Measurements from ENCODE around the gene CDC6. TPM values are rescaled to one million over a fixed set of nuclear protein-coding genes. Genes with fewer than 3 reads are reported as not detected.

CDC6 gene, protein sequence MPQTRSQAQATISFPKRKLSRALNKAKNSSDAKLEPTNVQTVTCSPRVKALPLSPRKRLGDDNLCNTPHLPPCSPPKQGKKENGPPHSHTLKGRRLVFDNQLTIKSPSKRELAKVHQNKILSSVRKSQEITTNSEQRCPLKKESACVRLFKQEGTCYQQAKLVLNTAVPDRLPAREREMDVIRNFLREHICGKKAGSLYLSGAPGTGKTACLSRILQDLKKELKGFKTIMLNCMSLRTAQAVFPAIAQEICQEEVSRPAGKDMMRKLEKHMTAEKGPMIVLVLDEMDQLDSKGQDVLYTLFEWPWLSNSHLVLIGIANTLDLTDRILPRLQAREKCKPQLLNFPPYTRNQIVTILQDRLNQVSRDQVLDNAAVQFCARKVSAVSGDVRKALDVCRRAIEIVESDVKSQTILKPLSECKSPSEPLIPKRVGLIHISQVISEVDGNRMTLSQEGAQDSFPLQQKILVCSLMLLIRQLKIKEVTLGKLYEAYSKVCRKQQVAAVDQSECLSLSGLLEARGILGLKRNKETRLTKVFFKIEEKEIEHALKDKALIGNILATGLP
- 7.1 TPM for total RNA-seq

DNA sequence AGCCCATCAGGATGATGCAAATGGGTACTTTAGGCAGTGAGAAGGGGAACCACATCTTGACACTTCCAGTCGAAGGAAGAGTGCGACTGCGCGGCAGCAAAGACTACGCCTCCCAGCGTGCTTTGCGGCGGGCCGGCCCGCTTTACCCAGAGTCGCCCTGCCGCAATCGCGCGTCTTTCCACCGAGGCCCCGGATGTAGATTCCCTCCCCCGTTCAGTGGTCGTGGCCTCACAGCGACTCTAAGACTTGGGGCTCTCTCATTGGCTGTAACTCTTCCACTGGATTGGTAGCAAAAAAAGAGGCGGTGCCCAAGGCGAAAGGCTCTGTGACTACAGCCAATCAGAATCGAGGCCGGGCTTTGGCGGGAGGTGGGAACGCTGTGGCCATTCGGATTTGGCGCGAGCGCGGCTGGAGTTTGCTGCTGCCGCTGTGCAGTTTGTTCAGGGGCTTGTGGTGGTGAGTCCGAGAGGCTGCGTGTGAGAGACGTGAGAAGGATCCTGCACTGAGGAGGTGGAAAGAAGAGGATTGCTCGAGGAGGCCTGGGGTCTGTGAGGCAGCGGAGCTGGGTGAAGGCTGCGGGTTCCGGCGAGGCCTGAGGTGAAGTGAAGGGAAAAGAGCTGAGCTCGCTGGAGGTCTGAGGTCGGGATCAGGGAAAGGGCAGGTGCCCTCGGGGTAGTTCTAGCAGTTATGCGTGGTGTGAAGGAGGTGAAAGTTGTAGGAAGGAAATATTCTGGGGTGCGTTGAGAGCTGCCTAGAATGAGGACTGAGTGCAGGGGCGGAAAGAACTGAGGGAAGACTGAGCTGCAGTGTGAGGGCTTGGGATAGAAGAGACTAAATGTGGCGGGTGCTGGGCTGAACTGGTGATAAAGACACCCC lies at the start of gene CDC6:
TSS of gene CDC6 (plus strand) at position 386 of the 876 bp plus-strand sequence. CDS start 1,542 bp downstream, outside the sequence.
- DNase-seq = peak; percentile 99

DNA sequence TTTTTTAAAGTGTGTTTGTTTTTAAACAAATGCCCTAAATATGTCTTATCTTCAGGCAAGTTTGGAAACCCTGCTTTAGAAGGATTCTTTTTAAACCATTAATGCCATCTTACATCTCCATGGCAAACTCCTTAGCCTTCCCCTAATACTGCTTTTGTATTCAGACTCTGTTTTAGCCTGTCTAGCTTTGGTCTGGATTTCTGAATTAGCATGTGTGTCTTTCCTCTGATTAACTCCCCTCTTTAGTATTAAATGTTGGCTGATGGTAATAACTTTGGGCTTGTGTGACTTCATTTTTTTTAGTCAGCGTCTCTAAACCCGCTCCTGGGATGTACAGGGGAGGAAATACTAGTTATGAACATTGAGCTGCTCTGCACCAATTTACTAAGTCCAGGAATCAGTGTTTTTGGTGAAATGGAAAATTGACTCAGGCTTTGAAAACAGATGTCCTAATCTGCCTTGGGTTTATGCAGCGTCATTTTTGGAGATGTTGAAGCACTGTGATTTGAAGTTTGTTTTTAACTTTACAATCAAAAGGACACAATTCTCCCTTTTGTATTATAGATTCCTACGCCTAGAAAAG lies 46.3 kb upstream of the CDC6 start:
- no peak for DNase-seq

DNA sequence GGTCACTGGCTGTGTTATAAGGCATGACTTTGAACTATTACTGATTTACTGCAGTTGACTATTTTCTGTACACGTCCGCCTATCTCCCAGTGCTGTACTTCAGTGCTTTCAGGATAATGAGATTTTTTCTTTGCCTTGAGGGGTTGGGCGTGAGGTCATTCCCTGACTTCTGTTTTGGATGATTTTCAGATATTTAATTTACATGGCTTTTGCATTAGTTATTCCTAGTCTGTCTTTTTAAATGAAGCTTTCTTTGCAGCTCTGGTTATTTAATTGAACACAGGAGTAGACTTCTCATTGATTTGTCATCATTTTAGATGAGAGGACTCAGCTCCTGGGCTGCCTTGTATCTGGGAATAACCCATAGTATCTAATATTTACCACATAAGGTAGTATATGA lies 44.9 kb upstream of the CDC6 start:
- no peak for DNase-seq

DNA sequence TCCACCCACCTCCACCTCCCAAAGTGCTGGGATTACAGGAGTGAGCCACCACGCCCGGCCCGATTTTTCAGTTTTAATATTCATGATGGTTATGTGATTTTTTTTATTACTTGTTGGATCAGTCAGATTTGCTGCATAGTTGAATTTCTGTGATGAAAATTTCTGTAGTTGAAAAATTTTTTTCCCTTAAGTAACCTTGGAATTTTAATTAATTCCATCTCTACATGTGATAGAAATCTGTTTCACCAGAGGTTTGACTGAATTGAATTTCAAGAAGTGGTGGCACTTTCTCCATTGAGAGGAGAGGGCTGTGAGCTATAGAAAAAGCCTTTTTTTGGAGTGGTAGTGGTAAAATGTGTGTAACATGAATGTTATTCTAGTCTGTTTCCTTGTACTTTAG lies 43.9 kb upstream of the CDC6 start:
- DNase-seq = peak; percentile 28

DNA sequence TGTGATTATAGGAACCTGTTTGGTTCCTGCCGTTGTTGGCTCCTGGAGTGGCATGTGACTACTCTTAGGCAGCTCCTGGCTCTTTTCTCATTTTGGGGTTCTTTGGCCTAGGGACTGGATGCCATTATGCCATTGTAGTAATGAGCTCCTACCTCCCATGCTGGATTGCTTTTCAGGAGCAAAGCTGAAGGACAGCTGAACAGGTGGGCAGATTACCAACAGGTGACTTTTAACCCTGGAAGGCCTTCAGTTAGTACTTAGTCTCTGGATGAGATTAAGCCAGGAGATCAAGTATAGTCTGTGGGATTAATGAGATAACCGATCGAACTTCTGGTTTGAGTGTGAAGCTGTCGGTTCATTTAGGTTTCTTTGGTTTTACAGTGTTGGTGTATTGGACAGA lies 43.4 kb upstream of the CDC6 start:
- no peak for DNase-seq

DNA sequence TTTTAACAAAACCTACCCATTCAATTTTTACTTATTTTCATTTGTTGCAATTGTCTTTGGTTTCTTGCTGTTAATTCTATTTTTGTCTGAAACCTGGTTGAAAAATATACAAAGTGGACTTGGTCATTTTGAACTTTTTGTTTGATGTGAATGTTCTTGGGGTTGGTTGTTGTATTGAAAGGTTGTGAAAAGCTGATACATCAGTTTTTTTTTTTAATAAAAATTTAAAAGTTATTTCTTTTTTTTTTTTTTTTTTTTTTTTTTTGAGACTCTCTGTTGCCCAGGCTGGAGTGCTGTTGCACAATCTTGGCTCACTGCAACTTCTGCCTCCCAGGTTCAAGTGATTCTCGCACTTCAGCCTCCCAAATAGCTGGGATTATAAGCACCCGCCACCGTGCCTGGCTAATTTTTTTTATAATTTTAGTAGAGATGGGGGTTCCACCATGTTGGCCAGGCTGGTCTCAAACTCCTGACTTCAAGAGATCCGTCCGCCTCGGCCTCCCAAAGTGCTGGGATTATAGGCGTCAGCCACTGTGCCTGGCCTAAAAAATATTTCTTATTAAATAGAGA lies 39.7 kb upstream of the CDC6 start:
- no peak for DNase-seq

DNA sequence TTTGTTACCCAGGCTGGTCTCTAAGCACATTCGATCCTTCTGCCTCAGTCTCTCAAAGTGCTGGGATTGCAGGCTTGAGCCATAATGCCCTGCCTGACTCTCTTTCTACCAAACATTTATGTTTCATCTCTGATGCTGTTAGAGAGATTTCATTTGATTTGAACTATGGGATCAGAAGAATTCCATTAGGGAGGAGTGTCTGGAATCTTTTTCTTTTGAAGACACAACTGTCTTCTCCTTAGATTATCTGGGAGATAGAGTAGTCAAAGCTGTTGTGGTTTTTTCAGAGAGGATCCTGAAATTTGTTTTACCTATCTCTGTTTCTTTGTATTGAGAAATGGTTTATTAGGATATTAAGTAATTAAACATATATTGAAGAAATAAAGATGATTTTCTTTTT lies 39.2 kb upstream of the CDC6 start:
- no peak for DNase-seq

DNA sequence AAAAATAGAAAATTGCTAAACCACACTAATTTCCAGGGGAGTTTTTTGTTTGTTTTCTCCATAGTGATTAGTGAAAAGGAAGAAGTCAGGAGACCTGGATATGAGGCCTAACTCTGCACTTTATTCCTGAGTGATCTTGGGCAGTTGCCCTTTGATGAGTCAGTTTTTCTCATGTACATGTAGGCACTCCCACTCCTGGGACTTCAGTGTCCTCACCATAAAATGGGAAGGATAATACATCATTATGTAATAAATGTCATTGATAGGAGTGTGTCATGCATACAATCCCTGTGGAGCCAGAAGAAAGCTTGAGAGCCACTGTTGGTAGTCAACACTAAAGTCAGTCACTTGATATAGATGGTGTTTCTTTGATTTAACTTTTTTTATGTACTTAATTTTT lies 36.1 kb upstream of the CDC6 start:
- peak; percentile 6 for DNase-seq

DNA sequence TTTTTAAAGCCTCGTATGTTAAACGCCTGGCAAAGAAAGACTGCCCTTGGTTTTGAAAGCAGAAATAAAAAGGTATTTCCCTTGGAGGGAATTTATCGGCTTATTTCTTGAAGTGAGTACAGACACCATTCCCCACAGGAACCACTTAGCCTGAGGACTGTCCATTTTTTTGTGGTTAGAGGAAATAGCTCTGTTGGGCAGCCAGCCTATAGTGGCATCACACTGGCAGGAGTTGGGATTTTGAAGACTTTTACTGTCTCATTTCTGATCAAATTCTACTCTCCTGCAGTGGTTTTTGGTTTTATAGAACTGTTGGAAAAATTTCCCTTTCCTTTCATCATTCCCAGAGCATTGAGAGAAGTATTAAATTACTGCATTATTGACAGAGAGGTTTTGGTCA lies 34.1 kb upstream of the CDC6 start:
- no peak for DNase-seq

DNA sequence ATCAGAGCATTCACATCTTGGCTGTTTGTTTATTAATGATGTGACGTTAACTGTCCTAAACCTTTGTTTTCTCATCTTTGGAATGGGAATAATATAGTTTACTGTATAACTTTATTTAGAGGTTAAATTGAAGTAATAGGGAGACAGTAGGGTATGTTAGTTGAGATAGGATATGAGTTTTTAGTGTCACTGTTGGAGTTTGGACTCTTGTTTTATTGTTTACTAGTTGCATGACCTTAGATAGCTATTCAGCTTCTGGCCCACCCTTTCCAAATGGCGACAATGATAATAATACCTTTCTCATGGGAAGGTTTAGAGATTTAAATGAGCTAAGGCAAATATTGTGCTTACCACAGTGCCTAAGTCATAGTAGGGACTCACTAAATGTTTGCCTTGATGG lies 28.2 kb upstream of the CDC6 start:
- DNase-seq = no peak

DNA sequence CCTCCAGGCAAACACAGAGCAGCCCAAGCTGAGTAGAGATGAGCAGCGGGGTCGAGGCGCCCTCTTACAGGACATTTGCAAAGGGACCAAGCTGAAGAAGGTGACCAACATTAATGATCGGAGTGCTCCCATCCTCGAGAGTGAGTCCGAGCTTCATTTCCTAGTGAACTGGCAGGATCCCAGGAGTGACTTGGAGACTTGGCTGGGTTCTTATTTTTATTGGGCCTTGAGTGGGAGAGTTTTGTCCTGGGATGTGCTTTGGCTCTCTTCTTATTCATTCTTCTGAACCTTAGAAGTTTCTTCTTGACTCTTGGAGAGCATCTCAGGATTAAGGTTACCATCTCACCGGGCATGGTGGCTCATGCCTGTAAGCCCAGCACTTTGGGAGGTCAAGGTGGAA lies 27.2 kb upstream of the CDC6 start:
- DNase-seq = no peak

DNA sequence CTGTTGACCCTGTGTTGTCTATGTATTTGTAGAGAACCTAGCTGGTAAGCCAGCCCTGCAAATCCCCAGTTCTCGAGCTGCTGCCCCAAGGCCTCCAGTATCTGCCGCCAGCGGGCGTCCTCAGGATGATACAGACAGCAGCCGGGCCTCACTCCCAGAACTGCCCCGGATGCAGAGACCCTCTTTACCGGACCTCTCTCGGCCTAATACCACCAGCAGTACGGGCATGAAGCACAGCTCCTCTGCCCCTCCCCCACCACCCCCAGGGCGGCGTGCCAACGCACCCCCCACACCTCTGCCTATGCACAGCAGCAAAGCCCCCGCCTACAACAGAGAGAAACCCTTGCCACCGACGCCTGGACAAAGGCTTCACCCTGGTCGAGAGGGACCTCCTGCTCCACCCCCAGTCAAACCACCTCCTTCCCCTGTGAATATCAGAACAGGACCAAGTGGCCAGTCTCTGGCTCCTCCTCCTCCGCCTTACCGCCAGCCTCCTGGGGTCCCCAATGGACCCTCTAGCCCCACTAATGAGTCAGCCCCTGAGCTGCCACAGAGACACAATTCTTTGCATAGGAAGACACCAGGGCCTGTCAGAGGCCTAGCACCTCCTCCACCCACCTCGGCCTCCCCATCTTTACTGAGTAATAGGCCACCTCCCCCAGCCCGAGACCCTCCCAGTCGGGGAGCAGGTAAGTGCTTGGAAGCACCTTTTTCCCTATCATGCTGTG lies 23.1 kb upstream of the CDC6 start:
- DNase-seq = no peak

DNA sequence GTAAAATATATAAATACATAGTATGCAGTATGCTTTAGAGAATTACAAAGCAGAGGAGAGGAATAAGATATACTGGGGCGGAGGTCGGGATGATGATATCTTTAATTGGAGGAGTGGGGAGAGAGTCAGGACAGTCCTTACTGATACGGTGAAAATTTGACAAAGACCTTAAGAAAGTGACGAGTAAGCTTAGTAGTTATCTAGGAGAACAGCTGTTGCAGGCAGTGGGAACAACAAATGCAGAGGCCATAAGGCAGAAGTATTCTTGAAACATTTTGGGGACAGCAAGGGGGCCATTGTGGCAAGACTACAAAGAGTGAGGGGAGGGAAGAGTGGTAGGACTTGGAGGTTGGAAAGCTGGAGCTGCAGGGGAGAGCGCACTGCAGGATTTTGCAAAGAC lies 22.3 kb upstream of the CDC6 start:
- DNase-seq = no peak

DNA sequence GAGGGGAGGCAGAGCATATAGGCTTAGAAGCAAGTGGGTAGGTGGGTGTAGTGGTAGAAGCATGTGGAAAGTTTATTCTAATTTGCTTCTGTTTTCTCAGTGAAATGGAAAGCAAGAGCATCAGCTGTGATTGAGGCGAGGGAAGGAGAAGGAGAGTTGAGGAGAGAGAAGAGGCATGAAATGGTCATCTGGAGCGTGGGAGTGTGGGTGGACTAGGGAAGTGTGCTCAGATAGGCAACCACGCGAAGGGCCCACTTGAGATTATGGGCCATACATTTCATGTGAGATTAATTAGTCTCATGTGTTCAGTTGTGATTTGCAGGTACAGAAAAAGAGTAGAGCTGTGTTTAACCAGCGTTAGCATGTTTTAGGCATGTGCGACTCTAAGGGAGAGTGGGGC lies 20.8 kb upstream of the CDC6 start:
- DNase-seq = no peak

DNA sequence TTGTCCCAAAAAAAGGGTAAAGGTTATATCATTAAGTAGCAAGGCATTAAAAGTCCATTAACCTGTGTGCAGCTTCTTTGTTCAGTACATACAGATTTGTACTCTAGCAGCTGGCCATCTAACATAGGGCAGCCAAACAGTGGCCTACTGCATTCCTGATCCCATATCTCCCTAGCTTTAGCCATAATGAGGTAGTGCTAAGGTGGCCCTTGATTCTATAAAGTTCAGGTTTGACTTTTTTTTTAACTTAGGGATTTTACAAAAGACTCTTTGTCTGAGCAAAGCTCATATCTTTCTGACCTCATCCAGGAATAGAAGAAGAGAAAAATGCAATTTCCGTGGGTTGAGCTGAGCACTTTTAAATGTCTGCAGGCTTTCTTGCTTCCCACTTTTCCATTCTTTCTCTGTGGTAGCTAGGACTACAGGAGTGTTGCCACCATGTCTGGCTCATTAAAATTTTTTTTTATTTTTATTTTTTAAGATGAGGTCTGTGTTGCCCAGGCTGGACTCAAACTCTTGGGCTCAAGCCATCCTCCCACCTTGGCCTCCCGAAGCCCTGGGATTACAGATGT lies 19.5 kb upstream of the CDC6 start:
- DNase-seq = no peak

DNA sequence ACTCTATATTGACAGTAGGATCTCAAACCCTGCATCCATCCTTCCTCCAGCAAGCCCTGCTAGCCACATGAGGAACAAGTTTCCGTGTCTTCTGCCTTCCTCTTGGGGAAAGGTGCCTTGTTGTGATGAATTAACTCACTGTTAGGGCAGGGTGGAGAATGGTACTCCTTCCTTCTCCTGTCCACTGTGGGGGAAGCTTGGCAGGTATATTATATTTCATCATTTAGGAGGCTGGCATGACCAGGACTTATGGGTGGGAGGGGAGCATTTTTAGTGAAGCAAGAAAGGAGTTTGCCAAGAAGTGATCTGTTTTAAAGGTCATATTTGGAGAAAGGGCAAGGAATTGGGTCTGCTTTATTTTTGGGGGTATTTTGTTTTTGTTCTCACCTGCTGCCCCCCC lies 9.3 kb upstream of the CDC6 start:
- no peak for DNase-seq

DNA sequence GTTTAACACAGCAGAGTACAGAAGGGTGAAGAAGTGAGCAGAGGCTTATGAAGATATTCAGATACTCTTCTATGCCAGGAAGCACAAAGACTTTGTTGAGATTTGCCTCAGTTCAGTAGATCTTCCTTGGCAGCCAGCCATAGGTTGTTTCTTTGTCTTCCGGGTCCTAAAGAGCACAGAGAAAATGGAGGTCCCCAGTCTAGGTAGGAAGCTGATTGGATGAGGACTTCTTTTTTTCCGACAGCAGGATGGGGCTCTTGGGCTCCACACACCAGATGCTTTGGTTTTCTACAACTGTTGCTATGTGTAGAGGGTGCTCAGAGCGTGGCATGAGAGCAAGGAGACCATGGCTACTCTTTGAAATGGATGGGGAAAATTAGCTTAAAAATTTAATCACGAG lies 8.3 kb upstream of the CDC6 start:
- DNase-seq = no peak

DNA sequence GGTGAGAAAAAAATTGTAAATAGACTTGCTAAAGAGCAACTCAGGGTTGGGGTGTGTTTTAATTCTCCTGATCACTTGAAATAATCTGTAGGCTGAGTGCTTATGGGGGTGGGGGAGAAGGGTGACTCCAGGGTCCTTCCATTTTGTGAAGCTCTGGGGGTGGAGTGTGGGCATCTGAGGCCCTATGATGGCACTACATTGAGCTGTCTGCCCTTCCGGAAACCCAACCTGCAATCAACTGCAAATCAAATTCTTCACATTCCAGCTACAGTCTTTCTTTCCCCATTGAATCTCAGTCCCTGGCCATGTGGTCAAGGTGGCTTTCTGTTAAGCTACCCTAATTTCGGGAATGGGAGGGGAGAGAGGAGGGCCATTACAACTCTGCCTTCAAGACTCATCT lies 6.0 kb upstream of the CDC6 start:
- no peak for DNase-seq

DNA sequence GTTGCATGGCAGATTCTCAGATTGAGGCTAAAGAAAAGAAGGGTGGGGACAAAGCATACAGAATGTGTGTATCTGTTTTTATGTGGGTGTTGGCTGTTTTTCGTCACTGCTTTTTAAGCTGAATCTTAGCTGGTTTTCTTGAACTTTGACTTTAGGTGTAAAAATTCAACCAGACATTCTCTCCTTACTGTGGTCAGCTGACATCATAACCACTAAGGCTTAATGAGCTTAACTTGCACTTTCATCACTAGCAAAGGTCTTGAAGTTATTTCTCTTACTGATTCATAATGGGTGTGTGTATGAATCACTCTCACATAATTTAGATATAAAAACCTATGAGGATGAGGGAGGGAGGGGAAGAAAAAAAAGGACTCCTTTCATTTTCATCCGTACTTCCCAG lies 4.0 kb upstream of the CDC6 start:
- no peak for DNase-seq

DNA sequence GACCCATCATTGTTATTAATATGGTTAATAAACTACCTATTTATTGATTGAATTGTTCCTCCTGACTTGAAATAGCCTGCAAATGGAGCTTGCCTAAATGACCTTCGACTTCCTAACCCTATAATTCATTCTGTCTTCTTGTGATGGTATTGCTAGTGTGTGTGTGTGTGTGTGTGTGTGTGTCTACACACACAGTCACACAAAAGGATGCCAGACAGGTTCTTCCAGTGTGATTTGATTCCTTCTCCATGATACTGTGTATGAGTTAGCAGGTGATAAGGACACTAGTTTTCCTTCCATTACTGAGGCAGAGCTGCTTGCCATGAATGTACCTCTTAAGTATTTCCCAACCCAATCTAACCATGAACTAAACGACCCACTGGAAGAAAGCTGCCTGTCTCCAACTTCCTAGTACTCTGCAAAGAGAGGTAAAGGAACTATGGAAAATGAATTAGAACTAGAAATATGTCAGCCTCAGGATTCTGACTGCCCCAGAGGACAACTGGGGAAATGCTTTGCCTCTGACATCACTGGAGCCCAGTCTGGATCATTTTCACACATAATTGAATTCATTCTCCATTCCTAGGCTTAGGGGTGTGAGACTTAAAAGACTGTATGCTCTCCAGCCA lies 3.5 kb upstream of the CDC6 start:
- peak; percentile 54 for DNase-seq

DNA sequence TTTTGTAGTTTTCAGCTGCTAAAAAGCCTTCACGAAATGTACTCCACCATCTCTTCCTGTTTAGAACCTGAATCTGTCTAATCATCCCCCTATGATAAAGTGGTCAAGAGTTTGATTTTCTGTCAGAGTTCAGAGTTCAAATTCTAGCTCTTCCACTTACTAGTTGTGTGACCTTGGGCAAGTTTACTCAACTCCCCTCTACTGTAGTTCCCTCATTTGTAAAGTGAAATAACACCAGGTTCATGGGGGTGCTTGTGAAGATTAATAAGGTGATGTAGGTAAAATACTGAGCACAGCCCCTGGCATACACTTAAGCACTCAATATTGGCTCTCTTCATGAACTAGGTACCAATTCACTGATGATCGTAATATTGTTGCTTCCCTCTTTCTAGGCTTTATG lies 1.2 kb upstream of the CDC6 start:
- DNase-seq = no peak

Data from skin of body (tissue), 2 donors.